ENCODE data around the gene PRKD1.
A peak's percentile ranks its signal among the peaks of the same experiment; 100 is the strongest.
"Not testable (repeated sequence)": the region's sequence is repeated elsewhere in the genome, so short reads cannot be mapped to it uniquely, and the experiment has no call there.

PRKD1 gene

GRCh38 chr14:29789475-29789874 lies 138.2 kb downstream of the PRKD1 start:
- DNase-seq: no peak

GRCh38 chr14:29788093-29788492 lies 139.6 kb downstream of the PRKD1 start:
- DNase-seq: no peak

GRCh38 chr14:29783556-29783955 lies 144.1 kb downstream of the PRKD1 start:
- DNase-seq: no peak

- DNase-seq: no peak
Measured at GRCh38 chr14:29782041-29782440, 145.6 kb downstream of the PRKD1 start.

GRCh38 chr14:29777142-29777541 lies 150.5 kb downstream of the PRKD1 start:
- DNase-seq: not testable (repeated sequence)

GRCh38 chr14:29773990-29774389 lies 153.7 kb downstream of the PRKD1 start:
- no peak for DNase-seq

- no peak for DNase-seq
Measured at GRCh38 chr14:29763342-29763858, 164.2 kb downstream of the PRKD1 start.

GRCh38 chr14:29759521-29760340 lies 167.9 kb downstream of the PRKD1 start:
- no peak for DNase-seq

- no peak for DNase-seq
Measured at GRCh38 chr14:29757711-29758233, 169.9 kb downstream of the PRKD1 start.

GRCh38 chr14:29757188-29757680 lies 170.4 kb downstream of the PRKD1 start:
- DNase-seq: no peak

GRCh38 chr14:29756019-29756385 lies 171.6 kb downstream of the PRKD1 start:
- no peak for DNase-seq

- DNase-seq: no peak
Measured at GRCh38 chr14:29755311-29756018, 172.2 kb downstream of the PRKD1 start.

GRCh38 chr14:29754134-29754533 lies 173.5 kb downstream of the PRKD1 start:
- no peak for DNase-seq

- DNase-seq: no peak
Measured at GRCh38 chr14:29752221-29752923, 175.3 kb downstream of the PRKD1 start.

GRCh38 chr14:29749829-29750228 lies 177.8 kb downstream of the PRKD1 start:
- no peak for DNase-seq

GRCh38 chr14:29749327-29749726 lies 178.3 kb downstream of the PRKD1 start:
- peak; percentile 68 for DNase-seq

- no peak for DNase-seq
Measured at GRCh38 chr14:29745863-29746262, 181.8 kb downstream of the PRKD1 start.

- DNase-seq: no peak
Measured at GRCh38 chr14:29743531-29743930, 184.1 kb downstream of the PRKD1 start.

- no peak for DNase-seq
Measured at GRCh38 chr14:29741909-29742401, 185.7 kb downstream of the PRKD1 start.

GRCh38 chr14:29740491-29740890 lies 187.2 kb downstream of the PRKD1 start:
- no peak for DNase-seq

GRCh38 chr14:29738950-29739349 lies 188.7 kb downstream of the PRKD1 start:
- DNase-seq: no peak

GRCh38 chr14:29738056-29738455 lies 189.6 kb downstream of the PRKD1 start:
- no peak for DNase-seq

- DNase-seq: no peak
Measured at GRCh38 chr14:29735459-29735858, 192.2 kb downstream of the PRKD1 start.

Measured in islet precursor cell (in vitro differentiated cells).